B cell (primary cell): ENCODE measurements around the gene MTHFSD. TPM values are rescaled to one million over a fixed set of nuclear protein-coding genes. Genes with fewer than 3 reads are reported as not detected.

Experiments
- ATAC-seq: fragments of 200-7000 bp; cut with Tn5 transposase; one replicate; pipeline ENCODE4 v1.10.0; 2021; ENCODE audit warnings: low read depth, mild to moderate bottlenecking, moderate number of reproducible peaks, moderate library complexity
- CTCF ChIA-PET: fragments of 350-600 bp; sonication (Branson Sonifier 250); formaldehyde crosslinking; loops from one replicate; lab custom pipeline; 2021; ENCODE audit warnings: antibody characterized with exemption, inconsistent platforms; lab: Charles Lee
- POLR2A ChIA-PET: fragments of 350-600 bp; sonication (Branson Sonifier 250); formaldehyde crosslinking; loops from one replicate; lab custom pipeline; 2021; ENCODE audit warnings: antibody characterized with exemption; lab: Charles Lee
- DNase-seq: peaks from one replicate; pipeline ENCODE4 v3.0.0; 2013
- H2AFZ ChIP-seq: 2 replicates; pipeline ENCODE4 v1.6.1; 2012; ENCODE audit warnings: mild to moderate bottlenecking, low read depth, low read length; ENCODE audit not compliant: insufficient read depth, poor library complexity, severe bottlenecking
- H3K27ac ChIP-seq, 2 donors: 1 replicate in 1 of 2; 2 replicates in 1 of 2; pipeline ENCODE4 v1.5.1; 2012 to 2013; ENCODE audit warnings: low read length in 2 of 2, mild to moderate bottlenecking in 2 of 2, moderate library complexity in 1 of 2
- H3K27me3 ChIP-seq, 4 experiments: fragments of 200-600 bp in 1 of 4; sonication (generic) in 1 of 4; replicated peaks in 1 of 4; 1 replicate in 2 of 4; 2 replicates in 2 of 4; pipeline versions ENCODE4 v1.6.1 to v1.7.0; 2013 to 2016; ENCODE audit warnings: low read length in 3 of 4, mild to moderate bottlenecking in 2 of 4, mixed read lengths in 1 of 4, moderate library complexity in 1 of 4; ENCODE audit not compliant: insufficient read depth in 4 of 4, control insufficient read depth in 3 of 4; ENCODE audit errors: control extremely low read depth in 1 of 4
- H3K36me3 ChIP-seq, 2 experiments: replicated peaks in 1 of 2; 1 replicate in 1 of 2; 2 replicates in 1 of 2; pipeline versions ENCODE4 v1.6.1 to v1.7.1; 2013; ENCODE audit warnings: low read length in 1 of 2; ENCODE audit not compliant: insufficient read depth in 2 of 2, control insufficient read depth in 1 of 2; ENCODE audit errors: control extremely low read depth in 1 of 2, extremely low read depth in 1 of 2
- H3K4me1 ChIP-seq, 2 donors: fragments of 200-600 bp in 1 of 2; sonication (generic) in 1 of 2; 1 replicate in 1 of 2; 2 replicates in 1 of 2; pipeline versions ENCODE4 v1.5.1 to v1.6.1; 2013 to 2017; ENCODE audit warnings: low read length in 2 of 2; ENCODE audit not compliant: control insufficient read depth in 2 of 2, insufficient read depth in 2 of 2
- H3K4me2 ChIP-seq: replicated peaks from 2 replicates; pipeline ENCODE3; 2012; ENCODE audit warnings: mild to moderate bottlenecking, low read depth, low read length; ENCODE audit not compliant: poor library complexity, severe bottlenecking
- H3K4me3 ChIP-seq, 5 experiments: fragments of 200-600 bp in 1 of 5; sonication (generic) in 1 of 5; 1 replicate in 3 of 5; 2 replicates in 2 of 5; pipeline versions ENCODE4 v1.5.1 to v1.7.0; 2011 to 2016; ENCODE audit warnings: low read length in 4 of 5, mild to moderate bottlenecking in 4 of 5, low read depth in 2 of 5, control low read depth in 1 of 5, moderate library complexity in 1 of 5; ENCODE audit not compliant: insufficient read depth in 1 of 5; ENCODE audit errors: control extremely low read depth in 1 of 5, extremely low read depth in 1 of 5
- H3K79me2 ChIP-seq: fragments of 200-600 bp; sonication (generic); one replicate; pipeline ENCODE4 v1.6.0; 2016; ENCODE audit warnings: low read length; ENCODE audit not compliant: control insufficient read depth, insufficient read depth
- H3K9ac ChIP-seq: fragments of 200-600 bp; sonication (generic); 2 replicates; pipeline ENCODE4 v1.6.1; 2017; ENCODE audit warnings: mild to moderate bottlenecking, low read length, moderate library complexity
- H3K9me3 ChIP-seq, 3 donors: one replicate each; pipeline versions ENCODE4 v1.6.1 to v1.7.1; 2013; ENCODE audit warnings: low read length in 2 of 3; ENCODE audit not compliant: control insufficient read depth in 2 of 3, insufficient read depth in 1 of 3; ENCODE audit errors: control extremely low read depth in 1 of 3
- H4K20me1 ChIP-seq: 2 replicates; pipeline ENCODE4 v1.6.0; 2012; ENCODE audit warnings: mild to moderate bottlenecking, low read length; ENCODE audit not compliant: insufficient read depth, control insufficient read depth, poor library complexity, severe bottlenecking
- H3K27ac Mint-ChIP-seq: one replicate; pipeline ENCODE4 v1.8.0; 2021; ENCODE audit warnings: mixed read lengths
- H3K27me3 Mint-ChIP-seq: one replicate; pipeline ENCODE4 v1.8.0; 2021; ENCODE audit warnings: mixed read lengths
- H3K4me1 Mint-ChIP-seq: one replicate; pipeline ENCODE4 v1.8.0; 2021; ENCODE audit warnings: mixed read lengths
- H3K4me3 Mint-ChIP-seq: one replicate; pipeline ENCODE4 v1.8.0; 2021; ENCODE audit warnings: mixed read lengths
- H3K9me3 Mint-ChIP-seq: one replicate; pipeline ENCODE4 v1.8.0; 2022; ENCODE audit warnings: mixed read lengths; ENCODE audit not compliant: insufficient read depth
- CTCF ChIP-seq: fragments of 200-600 bp; IDR thresholded peaks from one replicate; pipeline ENCODE4 v1.8.0; 2022; ENCODE audit warnings: antibody characterized with exemption, mild to moderate bottlenecking
- EZH2 ChIP-seq: IDR thresholded peaks from 2 replicates; pipeline ENCODE4 v1.6.1; 2012; ENCODE audit warnings: borderline replicate concordance, low read depth, mild to moderate bottlenecking, moderate library complexity, low read length; ENCODE audit not compliant: insufficient read depth, poor library complexity, severe bottlenecking
- WGBS: methylation state at CpG from one replicate; pipeline ENCODE4 v1.1.5; 2013; ENCODE audit warnings: missing lambda C conversion rate; ENCODE audit not compliant: insufficient coverage; 5-methylcytosine and 5-hydroxymethylcytosine counted together
- intact Hi-C: fragments of 100-400 bp; cut with micrococcal nuclease; formaldehyde crosslinking; loops from one replicate; pipeline ENCODE4 v1.10.0; 2022
- polyA plus RNA-seq: library from polyadenylated mRNA; depleted of rRNA; stranded (reverse); fragments of >200 nt; gene quantifications from 2 replicates; pipeline ENCODE4 v1.2.3, GENCODE V29; 2012
- total RNA-seq, 2 donors: library from RNA; stranded (reverse); fragments of 120-200 nt in 1 of 2; gene quantifications; 1 replicate in 1 of 2; 2 replicates in 1 of 2; pipeline versions ENCODE4 v1.2.3 to v1.2.4, GENCODE V29; 2013 to 2022

Gene MTHFSD
- total and polyA plus RNA-seq, 2 donors (not counting 1 experiment from before 2014, with no cell fraction given), result 21.5 to 42.0 TPM

GRCh38 chr16:86601356-86601755, 46.3 kb upstream of the MTHFSD start:
- peaks cover 0 to 5% (median 0%) of the 10 kb centered on the region in 3 donors for H3K9me3 ChIP-seq
- H3K79me2 ChIP-seq, result no peaks in the 10 kb centered on the region
- Mint-ChIP-seq H3K4me1 (peaks cover 6% of the 10 kb centered on the region), H3K27me3 (peaks cover 25% of the 10 kb centered on the region), H3K4me3 (no peak overlapping the region), H3K9me3 (no peaks in the 10 kb centered on the region), H3K27ac (no peak overlapping the region)
- intact Hi-C loops, result no loop called here
- no peak for ATAC-seq
- CTCF ChIA-PET, result no interaction called here
- TF ChIP-seq CTCF (no peak), EZH2 (no peak)
- no peak overlapping the region for H3K4me3 ChIP-seq
- no peak overlapping the region for H3K4me2 ChIP-seq
- DNase-seq, result no peak
- POLR2A ChIA-PET, result no interaction called here
- no peak overlapping the region for H2AFZ ChIP-seq
- no peak overlapping the region for H3K27ac ChIP-seq
- no peaks in the 10 kb centered on the region for H4K20me1 ChIP-seq
- no peak overlapping the region for H3K9ac ChIP-seq
- 85% methylated on average over 2 of the region's 2 CpGs for WGBS
- H3K4me1 ChIP-seq, result peaks cover 4 to 10% of the 10 kb centered on the region in 2 donors
- H3K27me3 ChIP-seq, result peaks cover 0 to 10% (median 0%) of the 10 kb centered on the region in 4 experiments
- H3K36me3 ChIP-seq, result no peaks in the 10 kb centered on the region

- Histone ChIP-seq H3K27ac (no peak overlapping the region), H3K9me3 (no peaks in the 10 kb centered on the region), H3K4me2 (no peak overlapping the region), H3K4me1 (peaks cover 0 to under 1% of the 10 kb centered on the region in 2 donors), H2AFZ (no peak overlapping the region), H4K20me1 (no peaks in the 10 kb centered on the region), H3K27me3 (peaks cover 0 to 20% (median 0%) of the 10 kb centered on the region in 4 experiments), H3K36me3 (no peaks in the 10 kb centered on the region), H3K9ac (no peak overlapping the region), H3K4me3 (no peak overlapping the region), H3K79me2 (no peaks in the 10 kb centered on the region)
- Mint-ChIP-seq H3K27ac (no peak overlapping the region), H3K4me3 (no peak overlapping the region), H3K4me1 (no peaks in the 10 kb centered on the region), H3K27me3 (peaks cover 41% of the 10 kb centered on the region), H3K9me3 (no peaks in the 10 kb centered on the region)
- POLR2A ChIA-PET, result no interaction called here
- 41% methylated on average over 9 of the region's 22 CpGs for WGBS
- intact Hi-C loops, result no loop called here
- CTCF ChIA-PET, result interaction anchor here (0.6 to 0.9 kb wide), 2 partner anchors 10 to 139 kb away, joined by 3 to 6 read pairs; no protein-coding TSS in a partner anchor
- TF ChIP-seq EZH2, result no peak
- no peak for TF ChIP-seq CTCF
- no peak for DNase-seq
- no peak for ATAC-seq
These were observed 43.9 kb upstream of the MTHFSD start for GRCh38 chr16:86598607-86599565.
